A549 (cell line): Measurements from ENCODE around the gene PLXNA1. TPM values are rescaled to one million over a fixed set of nuclear protein-coding genes. Genes with fewer than 3 reads are reported as not detected.

Experiments
- ATAC-seq, 2 experiments: fragments of 200-7000 bp in 1 of 2; fragments of >200 bp in 1 of 2; cut with Nextera tagmentation in 1 of 2; cut with Tn5 transposase in 1 of 2; 3 replicates each; pipeline versions ENCODE4 v1.8.0 to v1.9.1; 2018 to 2020; ENCODE audit warnings: mild to moderate bottlenecking in 1 of 2, moderate library complexity in 1 of 2
- CTCF ChIA-PET: fragments of 300-600 bp; sonication (Branson Sonifier 250); formaldehyde crosslinking; extraction: SDS; loops from one replicate; lab custom pipeline; 2021; ENCODE audit warnings: antibody characterized with exemption, inconsistent platforms; lab: Yijun Ruan, JAX
- POLR2A ChIA-PET: fragments of 350-600 bp; formaldehyde crosslinking; extraction: SDS; loops from one replicate; lab custom pipeline; 2021; ENCODE audit warnings: antibody characterized with exemption, inconsistent platforms; lab: Yijun Ruan, JAX
- DNase-seq, 2 experiments: peaks; one replicate each; pipeline versions ENCODE4 v3.0.0 to v3.0.0-alpha.2; 2011 to 2016; ENCODE audit warnings: low read depth in 1 of 2, low spot score in 1 of 2
- FAIRE-seq: peaks from 2 replicates; lab custom pipeline; 2011; peaks lifted over from hg19 to GRCh38; lab: Jason Lieb, UNC
- H3K27ac ChIP-seq, 2 experiments: fragments of >200 bp; sonication (Bioruptor Twin); formaldehyde crosslinking; 3 replicates each; pipeline ENCODE4 v1.5.1; 2016 to 2017
- H3K4me1 ChIP-seq: fragments of >200 bp; sonication (Bioruptor Twin); formaldehyde crosslinking; 3 replicates; pipeline ENCODE4 v1.6.1; 2016
- H3K4me2 ChIP-seq: fragments of >200 bp; sonication (Bioruptor Twin); formaldehyde crosslinking; 3 replicates; pipeline ENCODE4 v1.6.1; 2016
- H3K4me3 ChIP-seq: fragments of >200 bp; sonication (Bioruptor Twin); formaldehyde crosslinking; 3 replicates; pipeline ENCODE4 v1.5.1; 2016
- H3K9me3 ChIP-seq: fragments of >200 bp; sonication (Bioruptor Twin); formaldehyde crosslinking; 3 replicates; pipeline ENCODE4 v1.6.1; 2016
- CHD2 ChIP-seq: fragments of 150-350 bp; IDR thresholded peaks from 2 replicates; pipeline ENCODE4 v1.6.1; 2014; ENCODE audit warnings: low read length; ENCODE audit not compliant: partially characterized antibody
- CHD4 ChIP-seq: fragments of 200-600 bp; sonication (generic); IDR thresholded peaks from 2 replicates; pipeline ENCODE4 v1.6.1; 2016; ENCODE audit warnings: antibody characterized with exemption, mild to moderate bottlenecking, borderline replicate concordance
- EHF ChIP-seq: fragments of 250-450 bp; sonication (Bioruptor Pico); IDR thresholded peaks from 2 replicates; pipeline ENCODE4 v1.5.0; 2020; ENCODE audit warnings: mild to moderate bottlenecking
- ELK1 ChIP-seq: fragments of 150-350 bp; IDR thresholded peaks from 2 replicates; pipeline ENCODE4 v1.6.1; 2014; ENCODE audit warnings: low read depth, mild to moderate bottlenecking, low read length
- EP300 ChIP-seq, 2 experiments: fragments of >200 bp; sonication (Bioruptor Twin); formaldehyde crosslinking; IDR thresholded peaks; 2 replicates in 1 of 2; 3 replicates in 1 of 2; pipeline ENCODE4 v1.6.1; 2016 to 2017
- FOSB ChIP-seq: fragments of 250-450 bp; sonication (Bioruptor Pico); IDR thresholded peaks from 2 replicates; pipeline ENCODE4 v1.5.0; 2020; ENCODE audit warnings: mild to moderate bottlenecking, moderate library complexity
- FOXS1 ChIP-seq: fragments of 250-450 bp; sonication (Bioruptor Pico); IDR thresholded peaks from 2 replicates; pipeline ENCODE4 v1.5.0; 2020; ENCODE audit warnings: mild to moderate bottlenecking, moderate library complexity
- GATA3 ChIP-seq: IDR thresholded peaks from 2 replicates; pipeline ENCODE4 v1.6.1; 2012; ENCODE audit warnings: borderline replicate concordance
- HDAC2 ChIP-seq: fragments of 200-600 bp; sonication (generic); IDR thresholded peaks from 2 replicates; pipeline ENCODE4 v1.6.1; 2016
- HES2 ChIP-seq: fragments of >200 bp; sonication (Bioruptor Twin); formaldehyde crosslinking; IDR thresholded peaks from 2 replicates; pipeline ENCODE4 v1.6.1; 2016
- HEYL ChIP-seq: fragments of 250-450 bp; sonication (Bioruptor Pico); IDR thresholded peaks from 2 replicates; pipeline ENCODE4 v1.8.0; 2021; ENCODE audit warnings: mild to moderate bottlenecking, moderate library complexity
- HMGXB4 ChIP-seq: fragments of 250-450 bp; sonication (Bioruptor Pico); IDR thresholded peaks from 2 replicates; pipeline ENCODE4 v1.5.0; 2021; ENCODE audit warnings: mild to moderate bottlenecking, moderate library complexity, borderline replicate concordance
- HOXB13 ChIP-seq: fragments of 250-450 bp; sonication (Bioruptor Pico); IDR thresholded peaks from 2 replicates; pipeline ENCODE4 v1.5.0; 2020; ENCODE audit warnings: low read depth, mild to moderate bottlenecking, moderate library complexity
- HOXB5 ChIP-seq: fragments of 250-450 bp; sonication (Bioruptor Pico); IDR thresholded peaks from 2 replicates; pipeline ENCODE4 v1.5.0; 2020; ENCODE audit warnings: mild to moderate bottlenecking, moderate library complexity
- KDM1A ChIP-seq: fragments of 200-600 bp; sonication (generic); IDR thresholded peaks from 2 replicates; pipeline ENCODE4 v1.6.1; 2016; ENCODE audit warnings: low read depth, mild to moderate bottlenecking
- MAFK ChIP-seq: fragments of 450-650 bp; IDR thresholded peaks from 2 replicates; pipeline ENCODE4 v1.6.1; 2014; ENCODE audit not compliant: partially characterized antibody
- NPAS2 ChIP-seq: fragments of 250-450 bp; sonication (Bioruptor Pico); IDR thresholded peaks from 2 replicates; pipeline ENCODE4 v1.8.0; 2022; ENCODE audit warnings: mild to moderate bottlenecking, moderate library complexity, borderline replicate concordance
- NR3C1 ChIP-seq: fragments of >200 bp; sonication (Bioruptor Twin); formaldehyde crosslinking; IDR thresholded peaks from 3 replicates; pipeline ENCODE4 v1.6.1; 2017
- PBX3 ChIP-seq: IDR thresholded peaks from 2 replicates; pipeline ENCODE4 v1.6.1; 2012
- POLR2A ChIP-seq: IDR thresholded peaks from 2 replicates; pipeline ENCODE4 v1.6.1; 2012; ENCODE audit warnings: mild to moderate bottlenecking, low read length
- POLR2AphosphoS2 ChIP-seq: conservative IDR thresholded peaks from 2 replicates; pipeline ENCODE4 v1.6.1; 2012; ENCODE audit warnings: low read length, improper control_type of control experiment, inconsistent platforms
- RNF2 ChIP-seq: fragments of 200-600 bp; sonication (generic); IDR thresholded peaks from 2 replicates; pipeline ENCODE4 v1.6.1; 2016; ENCODE audit warnings: low read depth, mild to moderate bottlenecking, antibody characterized with exemption, moderate library complexity, borderline replicate concordance
- ZFP36 ChIP-seq: fragments of 450-650 bp; IDR thresholded peaks from 2 replicates; pipeline ENCODE4 v1.6.1; 2014; ENCODE audit warnings: borderline replicate concordance; ENCODE audit not compliant: partially characterized antibody
- ZNF302 ChIP-seq: fragments of 250-450 bp; sonication (Bioruptor Pico); IDR thresholded peaks from 2 replicates; pipeline ENCODE4 v1.9.0; 2021; ENCODE audit warnings: inconsistent platforms, mild to moderate bottlenecking, moderate library complexity
- ZSCAN20 ChIP-seq: fragments of 250-450 bp; sonication (Bioruptor Pico); IDR thresholded peaks from 2 replicates; pipeline ENCODE4 v1.8.0; 2022; ENCODE audit warnings: mild to moderate bottlenecking, moderate library complexity
- WGBS: methylation state at CpG from one replicate; pipeline ENCODE4 v1.1.6; 2017; ENCODE audit errors: missing lambda C conversion rate; 5-methylcytosine and 5-hydroxymethylcytosine counted together
- polyA plus RNA-seq, 4 experiments: library from polyadenylated mRNA; depleted of rRNA in 3 of 4; stranded (reverse); fragments of >200 nt; fragmentation: RNase III in 1 of 4; extraction: RNeasy Plus Mini Kit Qiagen cat#74134 plus additional on column Dnase treatment in 1 of 4; gene quantifications; 2 replicates in 3 of 4; 3 replicates in 1 of 4; pipeline ENCODE4 v1.2.3, GENCODE V29; 2011 to 2017
- TF ChIP-seq, protein P1 (sequence below): IDR thresholded peaks from 2 replicates; pipeline ENCODE4 v1.6.1; 2012; ENCODE audit warnings: low read depth, borderline replicate concordance
- TF ChIP-seq, protein P2 (sequence below): fragments of >200 bp; sonication (Bioruptor Twin); formaldehyde crosslinking; IDR thresholded peaks from 3 replicates; pipeline ENCODE4 v1.5.1; 2016
- TF ChIP-seq, protein P3 (sequence below): IDR thresholded peaks from 2 replicates; pipeline ENCODE4 v1.6.1; 2012
- TF ChIP-seq, protein P4 (sequence below): fragments of 200-600 bp; sonication (generic); IDR thresholded peaks from 2 replicates; pipeline ENCODE4 v1.6.1; 2016; ENCODE audit warnings: antibody characterized with exemption, mild to moderate bottlenecking, moderate library complexity

Gene PLXNA1
- polyA plus RNA-seq, 2 of the 4 experiments (the other 2 are of a cell fraction): 9.1 to 16.3 TPM

- WGBS: 100% methylated on average over 1 of the region's 9 CpGs
- no peak for ATAC-seq
- H3K27ac ChIP-seq: no peak overlapping the region
- no peak overlapping the region for H3K4me2 ChIP-seq
- TF ChIP-seq CHD4 (no peak), FOSB (CRISPR knock-in tag) (no peak), EP300 (IDR thresholded peaks at IDR 0.05) (no peak), POLR2AphosphoS2 (no peak), HMGXB4 (CRISPR knock-in tag) (no peak), HOXB13 (CRISPR knock-in tag) (no peak), ZNF302 (CRISPR knock-in tag) (no peak), HDAC2 (no peak), HEYL (CRISPR knock-in tag) (no peak)
- TF ChIP-seq, protein P1, sequence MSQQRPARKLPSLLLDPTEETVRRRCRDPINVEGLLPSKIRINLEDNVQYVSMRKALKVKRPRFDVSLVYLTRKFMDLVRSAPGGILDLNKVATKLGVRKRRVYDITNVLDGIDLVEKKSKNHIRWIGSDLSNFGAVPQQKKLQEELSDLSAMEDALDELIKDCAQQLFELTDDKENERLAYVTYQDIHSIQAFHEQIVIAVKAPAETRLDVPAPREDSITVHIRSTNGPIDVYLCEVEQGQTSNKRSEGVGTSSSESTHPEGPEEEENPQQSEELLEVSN: no peak
- TF ChIP-seq, protein P2, sequence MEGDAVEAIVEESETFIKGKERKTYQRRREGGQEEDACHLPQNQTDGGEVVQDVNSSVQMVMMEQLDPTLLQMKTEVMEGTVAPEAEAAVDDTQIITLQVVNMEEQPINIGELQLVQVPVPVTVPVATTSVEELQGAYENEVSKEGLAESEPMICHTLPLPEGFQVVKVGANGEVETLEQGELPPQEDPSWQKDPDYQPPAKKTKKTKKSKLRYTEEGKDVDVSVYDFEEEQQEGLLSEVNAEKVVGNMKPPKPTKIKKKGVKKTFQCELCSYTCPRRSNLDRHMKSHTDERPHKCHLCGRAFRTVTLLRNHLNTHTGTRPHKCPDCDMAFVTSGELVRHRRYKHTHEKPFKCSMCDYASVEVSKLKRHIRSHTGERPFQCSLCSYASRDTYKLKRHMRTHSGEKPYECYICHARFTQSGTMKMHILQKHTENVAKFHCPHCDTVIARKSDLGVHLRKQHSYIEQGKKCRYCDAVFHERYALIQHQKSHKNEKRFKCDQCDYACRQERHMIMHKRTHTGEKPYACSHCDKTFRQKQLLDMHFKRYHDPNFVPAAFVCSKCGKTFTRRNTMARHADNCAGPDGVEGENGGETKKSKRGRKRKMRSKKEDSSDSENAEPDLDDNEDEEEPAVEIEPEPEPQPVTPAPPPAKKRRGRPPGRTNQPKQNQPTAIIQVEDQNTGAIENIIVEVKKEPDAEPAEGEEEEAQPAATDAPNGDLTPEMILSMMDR: no peak
- TF ChIP-seq, protein P3, sequence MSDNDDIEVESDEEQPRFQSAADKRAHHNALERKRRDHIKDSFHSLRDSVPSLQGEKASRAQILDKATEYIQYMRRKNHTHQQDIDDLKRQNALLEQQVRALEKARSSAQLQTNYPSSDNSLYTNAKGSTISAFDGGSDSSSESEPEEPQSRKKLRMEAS: no peak
- TF ChIP-seq, all 56 proteins: peak for 0
- no peak for FAIRE-seq
- no peak for DNase-seq
- H3K4me1 ChIP-seq: peaks cover 11% of the 10 kb centered on the region
- ChIA-PET CTCF (no interaction called here), POLR2A (no interaction called here)
- no peak overlapping the region for H3K4me3 ChIP-seq
- H3K9me3 ChIP-seq: no peaks in the 10 kb centered on the region
Measured at GRCh38 chr3:127031413-127031810, 48.5 kb downstream of the PLXNA1 start.

DNA sequence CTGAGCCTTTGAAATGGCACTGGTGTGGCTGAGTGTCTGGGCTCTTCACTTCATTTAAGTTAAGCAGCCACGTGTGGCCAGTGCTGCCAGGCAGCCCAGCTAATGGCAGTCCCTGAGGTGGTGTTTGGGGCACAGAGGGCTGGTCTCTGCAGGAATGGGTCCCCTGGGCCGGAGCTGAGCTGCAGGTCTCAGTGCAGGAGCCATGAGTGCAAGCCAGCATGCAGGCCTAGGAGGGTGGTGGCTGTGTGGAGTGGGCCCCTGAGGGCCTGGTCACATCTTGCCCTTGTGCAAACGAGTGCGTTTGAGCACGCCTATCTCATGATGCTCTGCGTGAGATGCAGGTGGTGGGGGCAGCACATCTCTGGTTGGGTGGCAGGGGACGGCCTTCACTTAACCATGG, 48.9 kb downstream of the PLXNA1 start:
- no peak overlapping the region for H3K27ac ChIP-seq
- POLR2A ChIA-PET: no interaction called here
- H3K4me1 ChIP-seq: peaks cover 11% of the 10 kb centered on the region
- WGBS: 96% methylated on average over 7 of the region's 7 CpGs
- no peak for DNase-seq
- H3K4me3 ChIP-seq: no peak overlapping the region
- no peak for FAIRE-seq
- ATAC-seq: no peak
- CTCF ChIA-PET: no interaction called here
- no peak overlapping the region for H3K4me2 ChIP-seq
- H3K9me3 ChIP-seq: no peaks in the 10 kb centered on the region
- TF ChIP-seq KDM1A (no peak), ZFP36 (no peak), EHF (CRISPR knock-in tag) (no peak), ZSCAN20 (CRISPR knock-in tag) (no peak), POLR2A (no peak), ELK1 (no peak), HOXB5 (CRISPR knock-in tag) (no peak), FOXS1 (CRISPR knock-in tag) (no peak), NR3C1 (no peak), PBX3 (no peak), NPAS2 (CRISPR knock-in tag) (no peak), GATA3 (no peak), HES2 (no peak), RNF2 (no peak), MAFK (no peak), CHD2 (no peak)
- TF ChIP-seq, protein P3: no peak
- TF ChIP-seq, protein P4, sequence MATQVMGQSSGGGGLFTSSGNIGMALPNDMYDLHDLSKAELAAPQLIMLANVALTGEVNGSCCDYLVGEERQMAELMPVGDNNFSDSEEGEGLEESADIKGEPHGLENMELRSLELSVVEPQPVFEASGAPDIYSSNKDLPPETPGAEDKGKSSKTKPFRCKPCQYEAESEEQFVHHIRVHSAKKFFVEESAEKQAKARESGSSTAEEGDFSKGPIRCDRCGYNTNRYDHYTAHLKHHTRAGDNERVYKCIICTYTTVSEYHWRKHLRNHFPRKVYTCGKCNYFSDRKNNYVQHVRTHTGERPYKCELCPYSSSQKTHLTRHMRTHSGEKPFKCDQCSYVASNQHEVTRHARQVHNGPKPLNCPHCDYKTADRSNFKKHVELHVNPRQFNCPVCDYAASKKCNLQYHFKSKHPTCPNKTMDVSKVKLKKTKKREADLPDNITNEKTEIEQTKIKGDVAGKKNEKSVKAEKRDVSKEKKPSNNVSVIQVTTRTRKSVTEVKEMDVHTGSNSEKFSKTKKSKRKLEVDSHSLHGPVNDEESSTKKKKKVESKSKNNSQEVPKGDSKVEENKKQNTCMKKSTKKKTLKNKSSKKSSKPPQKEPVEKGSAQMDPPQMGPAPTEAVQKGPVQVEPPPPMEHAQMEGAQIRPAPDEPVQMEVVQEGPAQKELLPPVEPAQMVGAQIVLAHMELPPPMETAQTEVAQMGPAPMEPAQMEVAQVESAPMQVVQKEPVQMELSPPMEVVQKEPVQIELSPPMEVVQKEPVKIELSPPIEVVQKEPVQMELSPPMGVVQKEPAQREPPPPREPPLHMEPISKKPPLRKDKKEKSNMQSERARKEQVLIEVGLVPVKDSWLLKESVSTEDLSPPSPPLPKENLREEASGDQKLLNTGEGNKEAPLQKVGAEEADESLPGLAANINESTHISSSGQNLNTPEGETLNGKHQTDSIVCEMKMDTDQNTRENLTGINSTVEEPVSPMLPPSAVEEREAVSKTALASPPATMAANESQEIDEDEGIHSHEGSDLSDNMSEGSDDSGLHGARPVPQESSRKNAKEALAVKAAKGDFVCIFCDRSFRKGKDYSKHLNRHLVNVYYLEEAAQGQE: no peak
